H9 (cell line): ENCODE results near the gene JSRP1. TPM values are rescaled to one million over a fixed set of nuclear protein-coding genes. Genes with fewer than 3 reads are reported as not detected.

Experiments used
- DNase-seq: peaks from one replicate; pipeline ENCODE4 v3.0.0-alpha.2; 2017
- H2AFZ ChIP-seq: one replicate; pipeline ENCODE4 v1.6.1; 2013; ENCODE audit warnings: mild to moderate bottlenecking, low read length, control low read depth, moderate library complexity
- H2AK5ac ChIP-seq: 2 replicates; pipeline ENCODE4 v1.6.1; 2013; ENCODE audit warnings: low read length, control low read depth, mixed read lengths; ENCODE audit not compliant: insufficient read length
- H2BK120ac ChIP-seq: one replicate; pipeline ENCODE4 v1.6.1; 2013; ENCODE audit warnings: low read depth, mild to moderate bottlenecking, low read length, control low read depth, inconsistent platforms; ENCODE audit not compliant: poor library complexity, severe bottlenecking
- H2BK12ac ChIP-seq: 2 replicates; pipeline ENCODE4 v1.6.1; 2013; ENCODE audit warnings: low read length, control low read depth, mixed read lengths, low read depth; ENCODE audit not compliant: insufficient read length
- H2BK15ac ChIP-seq: 2 replicates; pipeline ENCODE4 v1.6.1; 2013; ENCODE audit warnings: low read depth, low read length, control low read depth
- H2BK20ac ChIP-seq: one replicate; pipeline ENCODE4 v1.6.1; 2013; ENCODE audit warnings: low read depth, mild to moderate bottlenecking, low read length, control low read depth, inconsistent platforms; ENCODE audit not compliant: poor library complexity, severe bottlenecking
- H2BK5ac ChIP-seq: 2 replicates; pipeline ENCODE4 v1.6.1; 2013; ENCODE audit warnings: low read length, control low read depth, mixed read lengths; ENCODE audit not compliant: insufficient read length
- H3K14ac ChIP-seq: 2 replicates; pipeline ENCODE4 v1.6.1; 2013; ENCODE audit warnings: low read length, control low read depth; ENCODE audit not compliant: insufficient read depth
- H3K18ac ChIP-seq: 2 replicates; pipeline ENCODE4 v1.6.1; 2013; ENCODE audit warnings: low read depth, mild to moderate bottlenecking, mixed read lengths, low read length, control low read depth; ENCODE audit not compliant: insufficient read length
- H3K23ac ChIP-seq: 2 replicates; pipeline ENCODE4 v1.6.1; 2013; ENCODE audit warnings: low read length, control low read depth, mixed read lengths, low read depth; ENCODE audit not compliant: insufficient read length
- H3K23me2 ChIP-seq: 2 replicates; pipeline ENCODE4 v1.6.1; 2013; ENCODE audit warnings: low read depth, mild to moderate bottlenecking, mixed read lengths, low read length, control low read depth; ENCODE audit not compliant: insufficient read length, poor library complexity, severe bottlenecking
- H3K27ac ChIP-seq: 2 replicates; pipeline ENCODE4 v1.5.1; 2013; ENCODE audit warnings: low read length, control low read depth, mixed read lengths, low read depth; ENCODE audit not compliant: insufficient read length
- H3K27me3 ChIP-seq: 2 replicates; pipeline ENCODE4 v1.6.1; 2013; ENCODE audit warnings: low read length, control low read depth, inconsistent platforms; ENCODE audit not compliant: insufficient read depth
- H3K4ac ChIP-seq: 2 replicates; pipeline ENCODE4 v1.6.1; 2013; ENCODE audit warnings: low read depth, mild to moderate bottlenecking, control low read depth, inconsistent platforms, low read length, moderate library complexity
- H3K4me1 ChIP-seq: 2 replicates; pipeline ENCODE4 v1.6.1; 2013; ENCODE audit warnings: low read length, control low read depth, inconsistent platforms; ENCODE audit not compliant: insufficient read depth
- H3K4me2 ChIP-seq: 2 replicates; pipeline ENCODE4 v1.6.1; 2013; ENCODE audit warnings: low read length, control low read depth, mixed read lengths; ENCODE audit not compliant: insufficient read length, insufficient read depth
- H3K56ac ChIP-seq: 2 replicates; pipeline ENCODE4 v1.6.1; 2013; ENCODE audit warnings: low read depth, mild to moderate bottlenecking, mixed read lengths, low read length, control low read depth; ENCODE audit not compliant: insufficient read length
- H3K79me1 ChIP-seq: 2 replicates; pipeline ENCODE4 v1.6.1; 2013; ENCODE audit warnings: low read depth, mild to moderate bottlenecking, moderate library complexity, low read length, control low read depth, inconsistent platforms; ENCODE audit not compliant: insufficient read depth, poor library complexity, severe bottlenecking
- H3K79me2 ChIP-seq: 2 replicates; pipeline ENCODE4 v1.6.1; 2013; ENCODE audit warnings: low read length, control low read depth, inconsistent platforms; ENCODE audit not compliant: insufficient read depth
- H3K9ac ChIP-seq: 2 replicates; pipeline ENCODE4 v1.6.1; 2013; ENCODE audit warnings: low read length, control low read depth, mixed read lengths; ENCODE audit not compliant: insufficient read length; ENCODE audit errors: extremely low read depth
- H3K9me3 ChIP-seq: one replicate; pipeline ENCODE4 v1.6.1; 2013; ENCODE audit warnings: low read depth, low read length, inconsistent platforms; ENCODE audit not compliant: control insufficient read depth
- H3T11ph ChIP-seq: one replicate; pipeline ENCODE4 v1.6.1; 2013; ENCODE audit warnings: mild to moderate bottlenecking, low read length, control low read depth, inconsistent platforms
- H4K20me1 ChIP-seq: one replicate; pipeline ENCODE4 v1.6.1; 2013; ENCODE audit not compliant: control insufficient read depth, insufficient read length, insufficient read depth
- H4K5ac ChIP-seq: 2 replicates; pipeline ENCODE4 v1.6.1; 2013; ENCODE audit warnings: low read depth, mild to moderate bottlenecking, mixed read lengths, low read length, control low read depth; ENCODE audit not compliant: insufficient read length
- H4K8ac ChIP-seq: replicated peaks from 2 replicates; pipeline ENCODE4 v1.6.1; 2013; ENCODE audit warnings: low read length, control low read depth, mixed read lengths, low read depth; ENCODE audit not compliant: insufficient read length
- H4K91ac ChIP-seq: 2 replicates; pipeline ENCODE4 v1.6.1; 2013; ENCODE audit warnings: low read depth, mild to moderate bottlenecking, moderate library complexity, mixed read lengths, low read length, control low read depth; ENCODE audit not compliant: insufficient read length
- H3K27ac Mint-ChIP-seq, 3 experiments: 2 replicates in 2 of 3; 3 replicates in 1 of 3; pipeline ENCODE4 v1.8.0; 2020 to 2021; ENCODE audit warnings: mixed read lengths in 3 of 3, mild to moderate bottlenecking in 1 of 3, moderate library complexity in 1 of 3
- H3K27me3 Mint-ChIP-seq: 2 replicates; pipeline ENCODE4 v1.8.0; 2021; ENCODE audit warnings: low read depth, mild to moderate bottlenecking, moderate library complexity, mixed read lengths
- H3K36me3 Mint-ChIP-seq, 3 experiments: 2 replicates in 2 of 3; 3 replicates in 1 of 3; pipeline ENCODE4 v1.8.0; 2020 to 2021; ENCODE audit warnings: low read depth in 3 of 3, mixed read lengths in 3 of 3; ENCODE audit not compliant: insufficient read depth in 1 of 3
- H3K4me1 Mint-ChIP-seq, 2 experiments: 2 replicates each; pipeline ENCODE4 v1.8.0; 2020; ENCODE audit warnings: mixed read lengths in 2 of 2
- H3K4me3 Mint-ChIP-seq, 2 experiments: 2 replicates in 1 of 2; 3 replicates in 1 of 2; pipeline ENCODE4 v1.8.0; 2020 to 2021; ENCODE audit warnings: mild to moderate bottlenecking in 2 of 2, mixed read lengths in 2 of 2, moderate library complexity in 1 of 2
- H3K9me3 Mint-ChIP-seq, 2 experiments: 2 replicates in 1 of 2; 3 replicates in 1 of 2; pipeline ENCODE4 v1.8.0; 2020; ENCODE audit warnings: mild to moderate bottlenecking in 2 of 2, mixed read lengths in 2 of 2, moderate library complexity in 1 of 2
- CTCF ChIP-seq: fragments of 200-600 bp; sonication (generic); conservative IDR thresholded peaks from 3 replicates; pipeline ENCODE4 v1.8.0; 2021; ENCODE audit warnings: antibody characterized with exemption, mild to moderate bottlenecking
- WGBS: extraction: QIAGEN DNeasy Blood & Tissue Kit; methylation state at CpG from one replicate; pipeline ENCODE4 v1.1.7; 2013; ENCODE audit warnings: missing lambda C conversion rate, low lambda C conversion rate, mixed read lengths; ENCODE audit not compliant: insufficient read length; ENCODE audit errors: extremely low coverage; 5-methylcytosine and 5-hydroxymethylcytosine counted together
- total RNA-seq: library from RNA; stranded (reverse); gene quantifications from 2 replicates; pipeline ENCODE4 v1.2.1, GENCODE V29; 2021

Gene JSRP1
- total RNA-seq, 1 experiment from 2014 or later: 0.90 TPM

GRCh38 chr19:2219726-2220125, 36.5 kb downstream of the JSRP1 start:
- TF ChIP-seq CTCF: no peak
- H3K14ac ChIP-seq: no peak overlapping the region
- no peak overlapping the region for H2BK5ac ChIP-seq
- no peak overlapping the region for H3K9ac ChIP-seq
- H3K23ac ChIP-seq: no peak overlapping the region
- H3K9me3 Mint-ChIP-seq: no peaks in the 10 kb centered on the region
- H3T11ph ChIP-seq: no peak overlapping the region
- H2BK20ac ChIP-seq: no peak overlapping the region
- no peak overlapping the region for H3K56ac ChIP-seq
- no peak overlapping the region for H4K8ac ChIP-seq
- no peaks in the 10 kb centered on the region; the same call in 1 of the 2 replicates for H3K27me3 Mint-ChIP-seq
- H4K20me1 ChIP-seq: no peaks in the 10 kb centered on the region
- no peak overlapping the region for H2AFZ ChIP-seq
- H3K18ac ChIP-seq: no peak overlapping the region
- no peaks in the 10 kb centered on the region for H3K4me1 Mint-ChIP-seq
- no peak overlapping the region for H4K91ac ChIP-seq
- no peaks in the 10 kb centered on the region for H3K79me2 ChIP-seq
- DNase-seq: no peak
- no peak overlapping the region for H4K5ac ChIP-seq
- WGBS: no CpG with 5 or more reads among the region's 21 CpGs
- H2BK12ac ChIP-seq: no peak overlapping the region
- no peaks in the 10 kb centered on the region for H3K9me3 ChIP-seq
- H3K4me1 ChIP-seq: no peaks in the 10 kb centered on the region
- no peaks in the 10 kb centered on the region for H3K23me2 ChIP-seq
- H3K4ac ChIP-seq: no peak overlapping the region
- peaks cover 19 to 66% (median 59%) of the 10 kb centered on the region in 3 experiments; a peak in 6 of 7 replicates for H3K36me3 Mint-ChIP-seq
- H3K27me3 ChIP-seq: no peaks in the 10 kb centered on the region
- no peaks in the 10 kb centered on the region for H3K79me1 ChIP-seq
- no peak overlapping the region for H3K4me2 ChIP-seq
- H3K27ac Mint-ChIP-seq: peak overlapping the region in 1 of 3 experiments; percentile 64; a peak in 1 of 7 replicates
- H2BK120ac ChIP-seq: no peak overlapping the region
- no peak overlapping the region for H2BK15ac ChIP-seq
- no peak overlapping the region for H2AK5ac ChIP-seq
- no peak overlapping the region for H3K4me3 Mint-ChIP-seq
- no peak overlapping the region for H3K27ac ChIP-seq
